ENCODE measurements around the gene BRD9.
"Not testable (repeated sequence)": the region's sequence is repeated elsewhere in the genome, so short reads cannot be mapped to it uniquely, and the experiment has no call there.

The BRD9 gene

DNA sequence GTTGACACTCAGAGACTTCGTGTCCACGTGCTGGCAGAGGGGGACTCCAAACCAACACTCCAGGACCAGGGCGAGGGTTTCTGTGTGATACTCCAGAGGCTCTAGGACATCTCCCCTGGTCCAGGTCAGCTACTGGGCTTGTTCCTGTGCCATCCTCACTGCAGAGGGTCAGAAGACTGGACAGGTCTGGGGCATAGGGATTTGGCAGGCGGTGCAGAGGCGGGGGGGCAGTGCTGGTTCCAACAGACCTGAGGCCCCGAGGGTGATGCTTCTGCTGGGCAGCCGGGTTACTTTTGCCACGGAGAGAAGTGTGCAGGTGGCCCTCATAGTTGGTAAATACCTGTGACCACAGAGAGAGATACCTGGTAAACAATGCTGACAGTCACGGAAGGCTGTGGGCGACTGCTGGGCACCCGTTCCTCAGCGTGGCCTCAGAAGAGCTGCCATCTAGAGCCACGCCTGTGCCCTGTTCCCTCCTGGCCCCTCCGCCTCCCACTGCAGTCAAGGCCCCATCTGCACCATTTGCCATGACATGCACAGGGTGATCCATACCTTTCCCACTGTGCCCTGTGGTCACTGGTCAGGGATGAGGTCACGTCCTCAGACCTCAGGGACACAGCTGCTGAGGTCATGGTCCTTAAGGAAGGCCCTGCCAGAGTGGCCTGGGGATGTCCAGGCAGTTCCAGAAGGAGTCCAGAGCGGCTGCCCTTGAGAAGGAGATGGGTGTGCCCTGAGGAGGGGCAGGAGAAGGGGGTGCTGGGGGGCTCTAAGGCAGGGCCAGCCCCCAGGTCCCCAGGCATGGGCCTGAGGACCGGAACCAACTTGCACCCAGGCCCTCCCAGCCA, 30.1 kb upstream of the BRD9 start:
- no peak for DNase-seq

DNA sequence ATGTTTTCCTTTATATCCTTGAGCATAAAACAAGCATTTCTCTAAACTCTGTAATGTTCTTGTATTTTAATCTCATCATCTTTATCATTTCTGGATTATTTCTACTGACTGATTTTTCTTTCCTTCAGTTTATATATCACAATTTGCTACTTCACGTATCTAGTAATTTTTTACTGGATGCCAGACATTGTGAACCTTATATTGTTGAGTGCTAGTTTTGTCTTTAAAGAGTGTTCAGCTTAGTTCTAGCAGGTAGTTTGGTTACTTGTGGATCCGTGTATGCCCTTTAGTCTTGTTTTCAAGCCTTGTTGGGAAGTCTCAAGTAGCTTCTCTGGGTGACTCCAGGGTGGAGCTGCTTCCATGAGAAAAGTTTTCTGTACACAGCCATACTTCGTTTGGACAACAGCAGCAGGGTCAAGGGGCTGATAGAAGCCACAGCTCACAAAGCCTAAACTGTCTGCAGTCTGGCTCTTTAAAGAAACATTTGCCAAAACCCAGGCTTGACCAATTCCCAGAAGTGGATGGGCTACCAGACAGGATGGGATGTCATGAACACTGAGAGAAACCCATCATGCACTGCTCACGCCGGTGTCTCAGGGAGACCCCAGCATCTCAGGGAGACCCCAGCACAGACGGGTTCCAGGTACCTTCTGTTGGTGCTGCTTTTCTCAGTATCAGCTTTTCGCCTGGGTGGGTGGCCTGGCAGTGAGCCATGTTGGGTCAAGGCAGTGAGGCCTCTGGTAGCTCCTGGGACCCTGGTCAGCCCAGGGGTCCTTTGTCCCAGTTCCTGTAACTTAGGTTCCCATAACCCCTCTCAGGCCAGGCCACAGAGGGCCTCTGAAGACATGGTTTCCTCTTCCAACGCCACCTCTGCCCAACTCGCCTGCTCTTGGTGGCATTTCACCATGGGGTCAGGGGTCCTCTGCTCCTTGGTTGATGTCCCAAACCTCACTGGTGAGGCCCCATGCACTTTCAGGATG, 29.1 kb upstream of the BRD9 start:
- DNase-seq = no peak

DNA sequence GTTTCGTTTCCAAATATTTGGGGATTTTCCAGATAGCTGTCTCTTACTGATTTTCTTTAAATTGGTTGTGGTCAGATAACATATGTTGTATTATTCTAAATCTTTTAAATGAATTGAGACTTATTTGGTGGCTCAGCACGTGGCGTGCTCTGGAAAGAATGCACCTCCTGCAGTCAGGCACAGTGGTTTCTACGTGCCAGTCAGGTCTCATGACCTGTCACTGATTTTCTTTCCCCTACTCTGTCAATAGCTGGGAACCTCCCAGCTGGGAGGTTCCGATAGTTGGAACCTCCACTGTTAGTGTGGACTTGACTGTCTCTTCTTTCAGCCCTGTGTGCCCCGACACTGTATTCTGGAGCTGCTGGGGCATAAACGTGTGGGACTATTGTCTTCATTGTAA, 27.7 kb upstream of the BRD9 start:
- no peak for DNase-seq

DNA sequence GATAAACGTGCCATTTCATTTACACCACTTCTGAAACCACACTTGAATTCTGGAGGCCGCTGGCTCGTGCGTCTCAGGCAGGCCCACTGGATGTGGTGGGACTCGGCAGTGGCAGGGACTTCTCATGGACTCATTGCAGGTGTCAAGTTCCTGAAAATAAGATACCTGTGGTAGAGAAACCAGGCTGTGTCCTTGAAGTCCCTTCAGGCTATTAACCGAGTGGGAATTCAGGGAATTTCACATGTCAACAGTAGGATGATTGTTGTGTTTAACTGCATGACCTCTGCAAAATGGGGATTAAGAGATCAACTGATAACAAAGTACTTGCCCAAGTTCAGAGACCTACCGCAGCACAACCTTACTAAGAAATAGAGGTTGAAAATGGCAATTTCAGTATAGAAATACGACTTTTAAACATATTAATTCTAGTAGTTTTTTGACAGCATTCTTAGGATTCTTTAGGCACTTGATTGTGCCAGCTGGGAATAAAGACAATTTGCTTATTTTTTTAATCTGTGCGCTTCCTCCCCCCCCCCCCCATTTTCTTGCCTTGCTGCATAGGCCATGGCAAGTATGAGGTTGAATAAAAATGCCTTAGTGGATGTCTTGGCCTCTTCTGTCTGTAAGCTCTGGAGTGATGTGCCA, 26.9 kb upstream of the BRD9 start:
- no peak for DNase-seq

DNA sequence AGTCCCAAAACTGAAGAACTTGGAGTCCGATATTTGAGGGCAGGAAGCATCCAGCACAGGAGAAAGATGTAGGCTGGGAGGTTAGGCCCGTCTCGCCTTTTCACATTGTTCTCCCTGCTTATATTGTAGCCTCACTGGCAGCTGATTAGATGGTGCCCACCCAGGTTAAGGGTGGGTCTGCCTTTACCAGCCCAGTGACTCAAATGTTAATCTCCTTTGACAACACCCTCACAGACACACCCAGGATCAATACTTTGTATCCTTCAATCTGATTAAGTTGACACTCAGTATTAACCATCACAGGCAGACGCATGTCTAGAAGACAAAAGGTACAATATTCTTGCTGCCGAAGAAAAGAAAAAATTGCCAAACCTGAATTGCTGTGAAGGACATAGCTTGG, 26.1 kb upstream of the BRD9 start:
- not testable (repeated sequence) for DNase-seq

DNA sequence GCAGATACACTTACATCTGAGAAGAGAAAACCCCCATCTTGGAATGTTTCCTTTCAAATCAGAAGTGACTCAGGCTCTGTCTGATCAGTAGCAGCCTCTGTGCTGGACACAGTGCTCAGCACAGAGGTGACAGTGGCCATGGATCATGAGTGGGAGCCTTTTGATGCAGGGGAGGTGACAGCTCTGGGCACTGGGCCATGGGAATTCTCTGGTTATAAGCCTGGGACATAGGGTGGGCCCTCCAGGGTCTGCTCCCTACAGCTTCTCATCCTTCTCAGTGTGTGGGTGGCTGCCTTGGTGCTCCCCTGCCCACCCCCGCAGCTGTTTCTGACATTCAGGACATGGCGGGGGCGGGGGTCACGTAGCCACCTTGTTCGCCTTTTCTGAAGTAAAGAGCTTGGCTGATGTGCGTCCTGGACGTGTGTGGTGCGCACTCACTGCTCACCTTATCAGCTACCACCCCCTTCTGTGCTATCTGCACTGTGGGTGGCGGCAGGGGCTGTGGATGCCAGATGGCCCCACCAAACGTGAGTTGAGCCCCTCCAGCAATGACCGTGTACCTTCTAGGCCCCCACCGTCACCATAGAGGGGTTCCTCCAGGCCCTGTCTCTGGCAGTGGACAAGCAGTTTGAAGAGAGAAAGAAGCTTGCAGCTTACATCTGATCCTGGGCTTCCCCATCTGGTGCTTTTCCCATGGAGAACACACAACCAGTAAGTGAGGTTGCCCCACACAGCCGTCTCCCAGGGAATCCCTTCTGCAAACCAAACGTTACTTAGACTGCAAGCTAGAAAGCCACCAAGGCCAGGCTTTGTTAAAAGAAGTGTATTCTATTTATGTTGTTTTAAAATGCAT, 24.1 kb upstream of the BRD9 start:
- no peak for DNase-seq

DNA sequence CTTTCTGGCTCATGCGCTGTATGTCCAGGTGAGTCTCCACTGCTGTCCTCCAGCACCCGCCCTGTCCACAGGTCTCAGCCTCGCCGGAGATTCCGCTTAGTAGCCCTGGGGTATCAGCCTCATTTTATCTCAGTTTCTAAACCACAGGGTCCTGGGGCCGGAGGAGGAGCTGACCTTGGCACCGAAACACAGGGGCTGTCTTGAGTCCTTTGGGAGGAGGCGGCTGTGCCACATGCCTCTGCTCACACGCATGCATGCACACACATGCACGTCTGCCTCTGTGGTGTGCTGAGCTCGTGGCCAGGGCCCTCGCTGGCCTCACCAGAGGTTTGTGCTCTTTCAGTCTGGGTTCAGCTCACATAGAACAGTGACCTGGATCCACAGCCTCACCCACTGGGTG, 23.3 kb upstream of the BRD9 start:
- DNase-seq = no peak

DNA sequence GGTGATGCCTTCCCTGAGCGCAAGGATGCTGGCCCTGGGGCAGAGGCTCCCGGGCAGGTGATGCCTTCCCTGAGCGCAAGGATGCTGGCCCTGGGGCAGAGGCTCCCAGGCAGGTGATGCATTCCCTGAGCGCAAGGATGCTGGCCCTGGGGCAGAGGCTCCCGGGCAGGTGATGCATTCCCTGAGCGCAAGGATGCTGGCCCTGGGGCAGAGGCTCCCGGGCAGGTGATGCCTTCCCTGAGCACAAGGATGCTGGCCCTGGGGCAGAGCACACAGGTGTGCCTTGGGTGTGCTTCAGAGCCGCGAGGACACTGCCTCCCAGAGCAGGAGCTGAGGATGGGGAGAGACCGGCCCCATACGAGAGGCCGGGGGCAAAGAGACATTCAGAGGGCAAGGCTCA, 22.7 kb upstream of the BRD9 start:
- not testable (repeated sequence) for DNase-seq

DNA sequence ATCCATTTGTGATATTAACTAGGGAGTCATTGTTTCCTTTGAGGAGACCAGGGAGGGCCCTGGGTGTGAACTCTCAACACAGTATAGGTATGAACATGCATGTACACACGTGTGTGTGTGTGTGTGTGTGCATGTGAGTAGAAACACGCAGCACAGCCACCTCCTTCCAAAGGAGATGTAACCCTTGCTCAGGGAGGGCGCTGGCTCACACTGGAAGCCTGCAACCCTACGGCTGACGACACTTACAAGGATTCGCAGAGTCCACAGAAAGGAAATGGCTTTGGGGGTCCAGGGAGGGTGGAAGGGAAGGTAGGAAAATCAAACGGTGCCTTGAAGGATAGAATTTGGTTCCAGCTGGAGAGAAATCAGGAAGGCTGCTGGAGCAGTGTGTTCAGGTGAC, 22.0 kb upstream of the BRD9 start:
- DNase-seq = no peak

DNA sequence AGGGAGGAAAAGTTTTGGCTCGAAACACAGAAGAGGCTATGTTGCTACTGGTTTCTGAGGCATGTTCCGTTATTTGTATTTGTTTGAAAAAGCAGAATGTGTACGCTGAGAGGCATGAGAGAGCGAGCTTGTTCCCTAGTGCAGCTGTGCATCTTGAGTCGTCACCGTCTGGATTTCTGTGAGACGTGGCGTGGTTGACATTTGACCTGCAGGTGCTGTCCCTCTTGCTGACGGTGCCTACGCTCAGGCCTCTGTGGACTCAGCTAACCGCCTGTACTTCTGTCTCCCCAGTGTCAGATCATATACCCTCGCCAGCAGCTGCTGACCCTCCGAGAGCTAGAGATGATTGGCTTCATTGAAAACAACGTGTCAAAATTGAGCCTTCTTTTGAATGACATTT, 21.6 kb upstream of the BRD9 start:
- no peak for DNase-seq

DNA sequence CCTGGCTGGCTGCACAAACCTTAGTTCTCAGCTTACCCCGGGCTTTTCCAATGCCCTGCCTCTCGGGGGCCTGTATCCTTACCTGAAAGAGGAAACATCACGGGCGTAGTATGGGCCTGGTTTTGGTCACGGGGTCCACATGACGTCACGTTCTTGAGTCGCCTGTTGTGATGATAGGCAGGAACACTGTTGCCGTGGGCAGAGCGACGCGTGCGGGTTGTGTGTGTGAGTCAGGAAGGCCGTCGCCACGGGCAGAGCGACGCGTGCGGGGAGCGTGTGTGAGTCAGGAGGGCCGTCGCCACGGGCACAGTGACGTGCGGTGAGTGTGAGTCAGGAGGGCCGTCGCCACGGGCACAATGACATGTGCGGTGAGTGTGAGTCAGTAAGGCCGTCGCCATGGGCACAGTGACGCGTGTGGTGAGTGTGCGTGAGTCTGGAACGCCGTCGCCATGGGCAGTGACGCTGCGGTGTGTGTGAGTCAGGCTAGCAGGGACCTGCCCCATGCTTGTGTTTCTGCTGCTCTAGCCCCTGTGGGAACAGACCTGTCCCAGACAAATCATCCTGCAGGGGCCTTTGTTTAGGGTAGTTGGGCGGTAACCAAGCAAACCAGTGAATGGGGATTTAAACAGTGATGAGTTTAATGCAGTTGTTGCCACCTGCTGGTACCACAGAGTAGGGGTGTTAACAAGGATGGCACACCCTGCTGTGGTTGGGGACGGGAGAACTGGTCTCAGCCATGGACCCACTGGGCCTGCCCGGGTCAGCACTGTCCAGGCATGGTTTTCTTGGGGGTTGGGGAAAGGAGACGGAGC, 19.9 kb upstream of the BRD9 start:
- DNase-seq = no peak

DNA sequence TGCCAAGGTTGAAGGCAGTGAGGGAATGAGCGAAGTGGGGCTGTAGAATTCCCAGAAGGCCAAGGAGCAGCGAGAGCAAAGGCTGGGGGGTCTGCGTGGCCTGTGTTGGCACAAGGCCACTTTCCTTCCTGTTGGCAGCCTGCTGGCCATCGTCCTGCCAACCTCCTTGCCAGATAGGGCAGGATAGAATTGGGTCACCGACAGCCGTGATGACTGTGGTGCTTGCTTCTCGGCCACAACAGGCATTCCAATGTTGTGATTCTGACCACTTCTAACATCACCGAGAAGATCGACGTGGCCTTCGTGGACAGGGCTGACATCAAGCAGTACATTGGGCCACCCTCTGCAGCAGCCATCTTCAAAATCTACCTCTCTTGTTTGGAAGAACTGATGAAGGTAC, 19.0 kb upstream of the BRD9 start:
- DNase-seq = no peak

DNA sequence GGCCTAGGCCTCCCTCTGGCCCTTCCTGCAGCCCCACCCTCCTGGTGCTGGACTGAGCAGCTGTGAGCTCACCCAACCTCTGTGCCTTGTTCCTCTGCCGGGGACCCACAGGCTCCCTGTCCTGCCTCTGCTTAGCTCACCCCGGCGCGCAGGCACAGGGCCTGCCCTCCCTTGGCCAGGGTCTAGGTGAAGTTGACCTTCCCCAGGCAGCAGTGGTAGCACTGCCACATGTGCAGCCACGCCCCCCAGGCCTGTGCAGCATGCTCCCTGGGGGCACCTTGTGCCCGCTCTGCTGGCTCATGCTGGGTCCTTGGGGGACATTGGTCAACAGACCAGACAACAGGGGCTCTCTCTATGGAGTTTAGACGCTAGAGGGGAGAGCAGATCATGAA, 18.2 kb upstream of the BRD9 start:
- DNase-seq = no peak

DNA sequence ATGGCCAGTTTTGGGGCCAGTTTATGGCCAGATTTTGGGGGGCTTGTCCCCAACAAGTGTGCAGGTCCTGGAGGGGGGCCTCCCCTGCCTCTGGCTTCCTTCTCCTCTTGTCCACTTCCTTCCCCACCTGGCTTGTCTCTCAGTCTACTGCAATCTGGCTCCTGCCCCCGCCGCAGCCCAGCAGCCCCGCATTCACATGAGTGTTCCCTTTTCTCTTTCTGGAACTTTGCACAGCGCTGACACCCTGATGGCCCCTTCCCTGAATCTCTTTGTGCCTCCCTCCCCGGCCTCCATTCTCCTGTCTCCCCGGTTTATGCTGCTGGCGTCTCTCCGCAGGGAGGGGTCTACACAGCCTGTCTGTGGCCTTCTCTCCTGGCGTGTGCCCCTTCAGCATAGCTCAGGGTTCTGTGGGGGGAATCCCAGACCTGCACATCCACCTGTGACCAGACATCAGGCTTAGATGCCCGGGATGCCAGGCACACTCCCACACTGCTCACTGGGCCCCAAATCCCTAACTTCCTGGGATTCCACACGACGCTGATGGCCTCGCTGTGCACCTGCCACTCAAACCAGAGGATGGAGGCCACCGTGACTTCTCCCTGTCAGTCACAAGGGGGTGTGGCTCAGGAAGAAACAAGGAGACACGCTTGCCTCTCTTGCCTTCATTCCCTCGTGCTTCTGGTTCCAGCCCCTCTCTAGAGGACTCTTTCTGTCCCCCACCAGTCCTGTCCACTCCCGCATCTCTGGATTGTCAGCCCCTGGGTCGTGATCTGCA, 17.6 kb upstream of the BRD9 start:
- no peak for DNase-seq

DNA sequence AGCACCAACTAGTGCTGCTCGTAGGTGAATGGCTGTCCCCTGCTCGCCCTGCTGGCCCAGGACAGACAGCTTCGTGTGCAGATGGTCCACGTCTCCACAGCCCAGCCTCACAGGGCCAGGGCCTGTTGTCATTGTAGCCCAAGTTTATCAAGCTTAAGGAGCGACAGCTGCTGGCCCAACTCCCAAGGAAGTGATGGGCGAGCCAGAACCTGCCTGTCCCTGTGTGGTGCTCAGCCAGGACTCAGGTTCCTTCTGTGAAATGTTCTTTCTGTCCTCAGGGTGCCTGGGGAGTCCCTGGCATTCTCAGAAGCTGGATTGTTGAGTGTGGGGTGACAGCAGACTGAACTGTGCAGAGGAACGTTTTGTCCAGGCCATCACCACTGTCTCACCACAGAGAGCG, 16.5 kb upstream of the BRD9 start:
- no peak for DNase-seq

DNA sequence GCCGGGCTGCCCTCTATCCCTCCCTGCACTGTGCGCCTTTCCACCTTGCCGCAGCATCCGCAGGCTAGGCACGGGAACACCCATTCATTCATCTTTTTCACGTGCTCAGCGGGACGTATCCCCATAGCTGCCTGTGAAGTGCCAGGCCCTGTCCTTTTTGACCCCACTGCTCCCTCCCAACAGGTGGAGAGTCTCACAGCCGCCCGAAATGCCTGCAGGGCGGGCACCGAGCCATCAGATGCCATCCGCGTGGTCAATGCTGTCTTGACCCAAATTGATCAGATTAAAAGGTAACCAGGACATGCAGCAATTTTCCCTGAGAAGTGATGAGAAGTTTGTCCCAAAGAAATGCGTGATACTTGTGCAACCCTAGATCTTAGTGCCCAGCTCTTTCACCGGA, 15.6 kb upstream of the BRD9 start:
- no peak for DNase-seq

DNA sequence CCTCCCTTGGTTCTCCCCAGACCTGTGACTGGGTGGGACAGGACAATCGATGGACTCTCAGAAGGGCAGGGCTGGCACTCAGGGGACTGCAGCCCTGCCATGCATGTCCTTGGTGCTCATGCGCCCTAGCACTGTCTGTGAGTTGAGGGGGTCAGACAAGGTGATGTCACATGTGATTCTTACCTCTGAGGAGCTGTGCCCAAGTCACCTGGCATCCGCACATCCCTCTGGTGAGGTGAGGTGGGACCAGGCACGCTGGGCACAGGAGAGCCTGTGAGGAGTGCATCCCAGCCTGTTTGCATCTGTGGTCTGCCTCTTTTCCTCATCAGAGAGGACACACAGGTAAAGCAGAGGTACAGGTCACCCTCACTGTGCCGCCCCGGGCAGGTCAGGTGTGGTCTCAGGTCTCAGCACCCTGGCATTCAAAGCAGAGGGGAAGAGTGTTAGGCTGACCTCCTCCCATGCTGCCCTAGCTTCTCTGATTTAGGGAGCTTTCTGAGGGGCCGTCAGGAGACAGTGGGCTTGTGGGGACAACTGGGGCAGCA, 14.8 kb upstream of the BRD9 start:
- no peak for DNase-seq

DNA sequence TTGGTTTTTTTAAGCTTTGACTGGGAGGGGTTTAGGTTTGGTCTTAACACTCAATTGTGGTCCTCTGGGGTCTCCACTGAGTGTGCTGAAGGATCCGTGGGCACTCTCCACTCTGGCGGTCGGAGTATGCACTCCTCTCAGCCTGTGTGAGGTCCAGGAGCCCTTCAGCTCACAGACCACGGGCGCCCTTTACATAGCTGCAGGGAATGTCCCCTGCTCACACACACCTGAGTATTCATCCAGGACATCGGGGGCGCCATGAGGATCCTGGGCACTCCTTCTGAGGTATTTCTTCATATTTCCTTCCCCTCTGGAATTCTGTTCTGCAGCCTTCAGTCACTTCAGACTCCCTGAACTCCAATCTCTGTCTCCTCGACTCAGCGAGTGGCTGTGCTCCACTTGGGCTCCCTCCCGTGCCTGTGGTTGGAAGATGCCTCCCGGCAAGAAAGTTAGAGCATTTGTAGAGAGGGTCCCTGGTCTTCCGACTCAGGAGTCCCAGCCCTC, 12.6 kb upstream of the BRD9 start:
- no peak for DNase-seq

DNA sequence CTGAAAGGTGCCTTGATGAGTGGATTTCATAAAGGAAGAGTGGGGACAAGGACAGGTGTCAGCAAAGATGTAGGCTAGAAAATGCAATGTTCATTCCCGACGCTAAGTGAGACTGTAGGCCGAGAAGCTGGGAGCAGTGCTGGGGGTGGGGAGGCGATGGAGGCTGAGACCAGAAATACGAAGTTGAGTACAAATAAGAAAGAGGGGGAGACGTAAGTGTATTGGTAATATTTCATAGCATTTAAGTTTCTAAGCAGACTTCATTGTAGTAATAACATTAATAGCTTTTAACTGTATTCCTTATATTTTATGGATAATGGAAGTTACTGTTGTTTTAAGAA, 11.1 kb upstream of the BRD9 start:
- no peak for DNase-seq

DNA sequence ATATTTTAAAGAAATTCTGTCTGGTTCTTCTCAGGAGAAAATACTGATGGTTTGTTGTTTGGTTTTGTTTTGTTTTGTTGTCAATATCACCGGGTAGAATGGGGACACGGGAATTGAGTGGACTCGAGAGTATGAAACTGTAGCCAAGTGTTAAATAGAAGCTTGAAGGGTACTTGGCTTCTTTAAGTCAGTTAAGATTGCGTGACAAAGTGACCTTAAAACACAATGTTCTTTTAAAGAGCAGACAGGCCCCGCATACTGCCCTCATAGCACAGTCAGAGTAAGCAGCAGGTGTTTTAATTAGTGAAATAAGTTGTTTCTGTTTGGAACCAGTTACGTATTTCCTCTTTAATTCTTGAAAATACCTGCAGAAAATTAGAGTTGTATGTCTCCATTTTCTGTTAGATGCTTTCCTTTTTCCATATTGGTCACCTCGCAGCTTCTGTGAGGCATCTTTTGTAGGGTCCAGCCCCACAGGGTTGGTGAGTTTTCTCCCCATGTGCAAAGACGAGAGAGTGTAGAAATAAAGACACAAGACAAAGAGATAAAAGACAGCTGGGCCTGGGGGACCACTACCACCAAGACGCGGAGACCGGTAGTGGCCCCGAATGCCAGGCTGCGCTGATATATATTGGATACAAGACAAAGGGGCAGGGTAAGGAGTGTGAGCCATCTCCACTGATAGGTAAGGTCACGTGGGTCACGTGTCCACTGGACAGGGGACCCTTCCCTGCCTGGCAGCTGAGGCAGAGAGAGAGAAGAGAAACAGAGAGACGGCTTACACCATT, 9.7 kb upstream of the BRD9 start:
- DNase-seq = no peak

All from COR-L47 (cell line).